AG04450 (cell line): ENCODE measurements around the gene TMEM269. TPM values are rescaled to one million over a fixed set of nuclear protein-coding genes. Genes with fewer than 3 reads are reported as not detected.

Experiments used
- CTCF ChIA-PET: fragments of 300-600, 350-600 bp; formaldehyde crosslinking; extraction: SDS; loops from one replicate; lab custom pipeline; 2022; ENCODE audit warnings: antibody characterized with exemption, inconsistent platforms; lab: Charles Lee
- POLR2A ChIA-PET: fragments of 350-600 bp; formaldehyde crosslinking; extraction: SDS; loops from one replicate; lab custom pipeline; 2021; ENCODE audit warnings: antibody characterized with exemption, inconsistent platforms; lab: Yijun Ruan, JAX
- DNase-seq: peaks from one replicate; pipeline ENCODE4 v3.0.0-alpha.2; 2011; ENCODE audit warnings: low read depth, low spot score
- H3K27ac ChIP-seq: one replicate; pipeline ENCODE4 v1.5.1; 2012; ENCODE audit warnings: low read depth, low read length, control low read depth
- H3K27me3 ChIP-seq: one replicate; pipeline ENCODE4 v1.6.0; 2012; ENCODE audit warnings: low read length; ENCODE audit not compliant: control insufficient read depth, insufficient read depth
- H3K4me3 ChIP-seq: 2 replicates; pipeline ENCODE4 v1.5.1; 2011; ENCODE audit warnings: mild to moderate bottlenecking, low read depth, low read length, control low read depth
- H3K9me3 ChIP-seq: 2 replicates; pipeline ENCODE4 v1.5.1; 2012; ENCODE audit warnings: low read length; ENCODE audit not compliant: control insufficient read depth, insufficient read depth
- CTCF ChIP-seq: IDR thresholded peaks from 2 replicates; pipeline ENCODE4 v1.5.1; 2011; ENCODE audit warnings: low read depth, low read length, control low read depth, inconsistent platforms
- polyA plus RNA-seq: library from polyadenylated mRNA; depleted of rRNA; stranded (reverse); fragments of >200 nt; gene quantifications from 2 replicates; pipeline ENCODE4 v1.2.3, GENCODE V29; 2011

Gene TMEM269
- polyA plus RNA-seq, 1 experiment: 0.04 TPM

GRCh38 chr1:42739753-42740700 lies 44.8 kb upstream of the TMEM269 start, which contains the start of gene CLDN19:
CLDN19 (minus strand) TSS chr1:42740236; CDS start chr1:42740063, 173 bp downstream.
- Histone ChIP-seq H3K9me3 (no peaks in the 10 kb centered on the region; the same call in 1 of the 2 replicates), H3K27ac (no peak within 1 kb of the TSS), H3K4me3 (no peak within 1 kb of the TSS), H3K27me3 (peaks cover 6% of the 10 kb centered on the region)
- no peak for DNase-seq
- no peak for TF ChIP-seq CTCF
- ChIA-PET POLR2A (interaction anchor here (0.5 kb wide), 1 partner anchor 292 kb away, joined by 6 read pairs; no protein-coding TSS in a partner anchor), CTCF (no interaction called here)

- Histone ChIP-seq H3K27me3 (peaks cover 6% of the 10 kb centered on the region), H3K9me3 (no peaks in the 10 kb centered on the region; the same call in 1 of the 2 replicates), H3K4me3 (no peak overlapping the region), H3K27ac (no peak overlapping the region)
- POLR2A ChIA-PET: no interaction called here
- TF ChIP-seq CTCF: no peak
- CTCF ChIA-PET: no interaction called here
- DNase-seq: no peak
These were observed 43.8 kb upstream of the TMEM269 start for GRCh38 chr1:42740851-42741580.

GRCh38 chr1:42741706-42742105 lies 43.1 kb upstream of the TMEM269 start:
- Histone ChIP-seq H3K27ac (no peak overlapping the region), H3K4me3 (no peak overlapping the region), H3K9me3 (no peaks in the 10 kb centered on the region), H3K27me3 (peaks cover 6% of the 10 kb centered on the region)
- no peak for TF ChIP-seq CTCF
- CTCF ChIA-PET: no interaction called here
- DNase-seq: no peak
- POLR2A ChIA-PET: interaction anchor here (1.3 kb wide), 1 partner anchor 60 kb away, joined by 5 read pairs; the partner anchor contains the start of gene YBX1

GRCh38 chr1:42742141-42742540 lies 42.6 kb upstream of the TMEM269 start:
- POLR2A ChIA-PET: interaction anchor here (1.3 kb wide), 1 partner anchor 60 kb away, joined by 5 read pairs; the partner anchor contains the start of gene YBX1
- no peak overlapping the region for H3K27ac ChIP-seq
- peaks cover 6% of the 10 kb centered on the region for H3K27me3 ChIP-seq
- TF ChIP-seq CTCF: no peak
- DNase-seq: no peak
- no peak overlapping the region for H3K4me3 ChIP-seq
- CTCF ChIA-PET: interaction anchor here (1.3 kb wide), 1 partner anchor 11 kb away, joined by 4 read pairs; no protein-coding TSS in a partner anchor
- H3K9me3 ChIP-seq: no peaks in the 10 kb centered on the region
